Measurements from ENCODE around the gene CLDN19. TPM values are rescaled to one million over a fixed set of nuclear protein-coding genes. Genes with fewer than 3 reads are reported as not detected.

The CLDN19 gene
- total and polyA plus RNA-seq, 11 donors, result 0.01 to 0.11 TPM; not detected in 9

- H3K4me1 ChIP-seq, result peaks cover 3 to 48% (median 30%) of the 10 kb centered on the region in 12 donors
- ATAC-seq (peak; percentile 2 to 47 (median 21)), DNase-seq (no peak)
- intact Hi-C loops (cut with DNase I), result loop anchor here in 7 of 10 donors (1.0 to 10.0 kb wide), 9 partner anchors 50 to 433 kb away; partner anchors contain the start of genes YBX1 (in 6 of the 7), ERMAP (in 2 of the 7), SVBP (in 2 of the 7) and FOXJ3 (in 1 of the 7)
- TF ChIP-seq CTCF (IDR thresholded peaks at IDR 0.05), result no peak
- no peak for TF ChIP-seq POLR2A (IDR thresholded peaks at IDR 0.05)
- H3K4me3 ChIP-seq, result peak overlapping the region; percentile 82 to 98 (median 94)
- H3K9me3 ChIP-seq, result no peaks in the 10 kb centered on the region
- H3K36me3 ChIP-seq, result peaks cover 0 to 5% (median 0%) of the 10 kb centered on the region in 9 donors
- H3K27me3 ChIP-seq, result no peaks in the 10 kb centered on the region
- peak overlapping the region; percentile 72 to 97 (median 92) for H3K27ac ChIP-seq
- 1 to 3% (median 2%) methylated on average over 14 to 23 of the region's 23 CpGs for WGBS, 4 donors
Observed at GRCh38 chr1:42767510-42768000, 27.5 kb upstream of the CLDN19 start.

GRCh38 chr1:42766741-42767509, 26.9 kb upstream of the CLDN19 start, which contains the start of the genes C1orf50 and P3H1:
Gene C1orf50, plus strand, starts transcription at chr1:42767249. Its CDS starts 63 bp downstream, at chr1:42767312.
Gene P3H1, minus strand, starts transcription at chr1:42767028. Its CDS starts 57 bp downstream, at chr1:42766971.
- peak within 1 kb of the TSS; percentile 82 to 98 (median 94) for H3K4me3 ChIP-seq
- WGBS, 4 donors, result 0 to 1% (median 1%) methylated on average over 40 to 82 of the region's 82 CpGs
- TF ChIP-seq POLR2A (IDR thresholded peaks at IDR 0.05), result peak; percentile 98 to 99
- TF ChIP-seq CTCF (IDR thresholded peaks at IDR 0.05), result peak in 1 of 12 donors; percentile 10
- ATAC-seq (peak; percentile 96 to 99 (median 98)), DNase-seq (peak; percentile 100)
- H3K27me3 ChIP-seq, result no peaks in the 10 kb centered on the region
- intact Hi-C loops (cut with DNase I), result loop anchor here in 7 of 10 donors (1.0 to 10.0 kb wide), 9 partner anchors 50 to 432 kb away; partner anchors contain the start of genes YBX1 (in 6 of the 7), ERMAP (in 2 of the 7), SVBP (in 2 of the 7) and FOXJ3 (in 1 of the 7)
- H3K9me3 ChIP-seq, result no peaks in the 10 kb centered on the region
- peak within 1 kb of the TSS; percentile 72 to 97 (median 92) for H3K27ac ChIP-seq
- peaks cover 0 to 10% (median 5%) of the 10 kb centered on the region in 9 donors for H3K36me3 ChIP-seq
- peaks cover 3 to 47% (median 30%) of the 10 kb centered on the region in 12 donors for H3K4me1 ChIP-seq

GRCh38 chr1:42765832-42766740, 26.1 kb upstream of the CLDN19 start:
- intact Hi-C loops (cut with DNase I), result loop anchor here in 7 of 10 donors (5.0 to 10.0 kb wide), 8 partner anchors 51 to 431 kb away; partner anchors contain the start of genes YBX1 (in 6 of the 7), ERMAP (in 1 of the 7), FOXJ3 (in 1 of the 7) and SVBP (in 1 of the 7)
- peak; percentile 33 to 76 (median 46) for DNase-seq

More at GRCh38 chr1:42765832-42766740, 26.1 kb upstream of the CLDN19 start:
- Histone ChIP-seq H3K9me3 (no peaks in the 10 kb centered on the region), H3K4me1 (peaks cover 3 to 46% (median 29%) of the 10 kb centered on the region in 12 donors), H3K27me3 (no peaks in the 10 kb centered on the region), H3K27ac (peak overlapping the region; percentile 57 to 95 (median 90)), H3K4me3 (peak overlapping the region; percentile 70 to 98 (median 94)), H3K36me3 (peaks cover 0 to 18% (median 13%) of the 10 kb centered on the region in 9 donors)
- 0 to 2% (median 1%) methylated on average over 9 to 44 of the region's 44 CpGs for WGBS, 4 donors
- ATAC-seq, result peak in 2 of 4 donors; percentile 0 to 17
- peak in 9 of 12 donors; percentile 24 to 61 (median 35) for TF ChIP-seq CTCF (IDR thresholded peaks at IDR 0.05)
- TF ChIP-seq POLR2A (IDR thresholded peaks at IDR 0.05), result no peak

All from heart left ventricle (tissue), 16 donors.